ENCODE measurements around the gene PHF21A.

GRCh38 chr11:45959851-45960250 lies 161.4 kb downstream of the PHF21A start:
- TF ChIP-seq CTCF (conservative IDR thresholded peaks at IDR 0.05 in 1 of 2, IDR thresholded peaks at IDR 0.05 in 1 of 2; ENCODE audit: extremely low read depth in 1 of 2, insufficient read depth in 1 of 2, low read depth in 1 of 2, low read length in 2 of 2) = no peak
- no peak for TF ChIP-seq EZH2 (IDR thresholded peaks at IDR 0.05; ENCODE audit: borderline replicate concordance, low read length)

Measured in mammary epithelial cell (primary cell).